ENCODE data around the gene CTDSPL.

The CTDSPL gene

GRCh38 chr3:37940242-37940908 lies 78.7 kb downstream of the CTDSPL start:
- in situ Hi-C loops (cut with MboI; ENCODE audit: low sequenced_read_pairs) = no loop called here

- in situ Hi-C loops (cut with MboI; ENCODE audit: low sequenced_read_pairs) = no loop called here
These were observed 80.2 kb downstream of the CTDSPL start for GRCh38 chr3:37941608-37942508.

- in situ Hi-C loops (cut with MboI; ENCODE audit: low sequenced_read_pairs) = no loop called here
These were observed 81.0 kb downstream of the CTDSPL start for GRCh38 chr3:37942646-37943045.

- in situ Hi-C loops (cut with MboI; ENCODE audit: low sequenced_read_pairs) = no loop called here
These were observed 81.4 kb downstream of the CTDSPL start for GRCh38 chr3:37943126-37943525.

- in situ Hi-C loops (cut with MboI; ENCODE audit: low sequenced_read_pairs) = no loop called here
These were observed 82.1 kb downstream of the CTDSPL start for GRCh38 chr3:37943631-37944314.

GRCh38 chr3:37944391-37944842 lies 82.7 kb downstream of the CTDSPL start:
- in situ Hi-C loops (cut with MboI; ENCODE audit: low sequenced_read_pairs) = no loop called here

- in situ Hi-C loops (cut with MboI; ENCODE audit: low sequenced_read_pairs) = no loop called here
These were observed 83.6 kb downstream of the CTDSPL start for GRCh38 chr3:37945156-37945806.

- in situ Hi-C loops (cut with MboI; ENCODE audit: low sequenced_read_pairs) = no loop called here
These were observed 84.3 kb downstream of the CTDSPL start for GRCh38 chr3:37945807-37946530.

GRCh38 chr3:37946531-37946889 lies 84.8 kb downstream of the CTDSPL start:
- in situ Hi-C loops (cut with MboI; ENCODE audit: low sequenced_read_pairs) = no loop called here

- in situ Hi-C loops (cut with MboI; ENCODE audit: low sequenced_read_pairs) = no loop called here
These were observed 88.2 kb downstream of the CTDSPL start for GRCh38 chr3:37949866-37950265.

GRCh38 chr3:37952564-37952963 lies 90.9 kb downstream of the CTDSPL start:
- in situ Hi-C loops (cut with MboI; ENCODE audit: low sequenced_read_pairs) = no loop called here

GRCh38 chr3:37953226-37953625 lies 91.5 kb downstream of the CTDSPL start:
- in situ Hi-C loops (cut with MboI; ENCODE audit: low sequenced_read_pairs) = no loop called here

- in situ Hi-C loops (cut with MboI; ENCODE audit: low sequenced_read_pairs) = no loop called here
These were observed 92.2 kb downstream of the CTDSPL start for GRCh38 chr3:37953707-37954394.

- in situ Hi-C loops (cut with MboI; ENCODE audit: low sequenced_read_pairs) = no loop called here
These were observed 93.2 kb downstream of the CTDSPL start for GRCh38 chr3:37954881-37955280.

GRCh38 chr3:37955918-37956707 lies 94.4 kb downstream of the CTDSPL start:
- in situ Hi-C loops (cut with MboI; ENCODE audit: low sequenced_read_pairs) = no loop called here

- in situ Hi-C loops (cut with MboI; ENCODE audit: low sequenced_read_pairs) = no loop called here
These were observed 95.3 kb downstream of the CTDSPL start for GRCh38 chr3:37956723-37957538.

GRCh38 chr3:37957539-37957936 lies 95.9 kb downstream of the CTDSPL start:
- in situ Hi-C loops (cut with MboI; ENCODE audit: low sequenced_read_pairs) = no loop called here
